Fibroblast of gingiva (primary cell): ENCODE measurements around the gene GAS7.

Experiments used
- DNase-seq: peaks from one replicate; pipeline ENCODE4 v3.0.0-alpha.2; 2011; ENCODE audit warnings: low read depth

GAS7 gene

GRCh38 chr17:10200016-10200415, 1.6 kb upstream of the GAS7 start:
- no peak for DNase-seq

- DNase-seq: no peak
Observed at GRCh38 chr17:10197721-10198508, 491 bp downstream of the GAS7 start.

- DNase-seq: no peak
Observed at GRCh38 chr17:10197362-10197720, 1.1 kb downstream of the GAS7 start.

GRCh38 chr17:10196941-10197340, 1.5 kb downstream of the GAS7 start:
- DNase-seq: no peak

GRCh38 chr17:10196384-10196895, 2.0 kb downstream of the GAS7 start:
- DNase-seq: no peak

GRCh38 chr17:10195090-10195805, 3.2 kb downstream of the GAS7 start:
- no peak for DNase-seq

GRCh38 chr17:10193632-10194031, 4.8 kb downstream of the GAS7 start:
- DNase-seq: no peak

GRCh38 chr17:10192972-10193371, 5.4 kb downstream of the GAS7 start:
- peak; percentile 37 for DNase-seq

GRCh38 chr17:10192461-10192860, 5.9 kb downstream of the GAS7 start:
- no peak for DNase-seq

GRCh38 chr17:10187456-10187855, 10.9 kb downstream of the GAS7 start:
- no peak for DNase-seq

GRCh38 chr17:10186771-10187410, 11.5 kb downstream of the GAS7 start:
- no peak for DNase-seq

- no peak for DNase-seq
Observed at GRCh38 chr17:10183931-10184930, 14.2 kb downstream of the GAS7 start.

GRCh38 chr17:10182785-10183184, 15.6 kb downstream of the GAS7 start:
- no peak for DNase-seq

GRCh38 chr17:10178506-10178991, 19.9 kb downstream of the GAS7 start:
- DNase-seq: no peak

- no peak for DNase-seq
Observed at GRCh38 chr17:10177913-10178505, 20.4 kb downstream of the GAS7 start.

- no peak for DNase-seq
Observed at GRCh38 chr17:10177131-10177912, 21.1 kb downstream of the GAS7 start.

GRCh38 chr17:10173913-10174312, 24.5 kb downstream of the GAS7 start:
- DNase-seq: no peak

GRCh38 chr17:10172778-10173177, 25.6 kb downstream of the GAS7 start:
- no peak for DNase-seq

- no peak for DNase-seq
Observed at GRCh38 chr17:10172241-10172741, 26.1 kb downstream of the GAS7 start.

- no peak for DNase-seq
Observed at GRCh38 chr17:10171581-10171981, 26.8 kb downstream of the GAS7 start.
